HepG2 (cell line): ENCODE results near the gene TNFAIP6. TPM values are rescaled to one million over a fixed set of nuclear protein-coding genes. Genes with fewer than 3 reads are reported as not detected.

Source experiments
- CREM ChIP-seq, 2 experiments: sonication (generic) in 1 of 2; formaldehyde crosslinking in 1 of 2; IDR thresholded peaks; 2 replicates each; pipeline versions ENCODE4 v1.4.0 to v1.6.1; 2016 to 2020; ENCODE audit warnings: antibody characterized with exemption in 1 of 2, mild to moderate bottlenecking in 1 of 2, missing genetic modification reagents in 1 of 2
- ETV6 ChIP-seq: sonication (generic); formaldehyde crosslinking; conservative IDR thresholded peaks from 2 replicates; pipeline ENCODE4 v1.4.0; 2020; ENCODE audit warnings: missing genetic modification reagents
- FOXA3 ChIP-seq: IDR thresholded peaks from 2 replicates; pipeline ENCODE4 v1.6.1; 2016; ENCODE audit warnings: missing genetic modification reagents, missing compliant biosample characterization
- HNRNPUL1 ChIP-seq: fragments of 200-400 bp; formaldehyde crosslinking; IDR thresholded peaks from 2 replicates; pipeline ENCODE4 v1.6.1; 2017; ENCODE audit warnings: low read depth, mild to moderate bottlenecking, low read length, moderate library complexity
- MAFF ChIP-seq: IDR thresholded peaks from 2 replicates; pipeline ENCODE4 v1.6.1; 2011; ENCODE audit warnings: low read depth, low read length, improper control_type of control experiment
- MNT ChIP-seq: fragments of 450-650 bp; IDR thresholded peaks from 2 replicates; pipeline ENCODE4 v1.6.1; 2016
- PITX1 ChIP-seq: sonication (generic); formaldehyde crosslinking; IDR thresholded peaks from 2 replicates; pipeline ENCODE4 v1.5.1; 2020; ENCODE audit warnings: mild to moderate bottlenecking, missing genetic modification reagents
- PRMT3 ChIP-seq: sonication (generic); formaldehyde crosslinking; IDR thresholded peaks from 2 replicates; pipeline ENCODE4 v1.8.1; 2022; ENCODE audit warnings: low read depth, mild to moderate bottlenecking, moderate library complexity, missing genetic modification reagents, borderline replicate concordance
- PTBP1 ChIP-seq: fragments of 200-400 bp; formaldehyde crosslinking; IDR thresholded peaks from 2 replicates; pipeline ENCODE4 v1.6.1; 2018; ENCODE audit warnings: low read length, low read depth; ENCODE audit not compliant: poor library complexity, severe bottlenecking
- RBFOX2 ChIP-seq: fragments of 200-400 bp; formaldehyde crosslinking; IDR thresholded peaks from 2 replicates; pipeline ENCODE4 v1.6.1; 2017; ENCODE audit warnings: low read depth, mild to moderate bottlenecking, low read length
- SMYD3 ChIP-seq: sonication (generic); formaldehyde crosslinking; IDR thresholded peaks from 2 replicates; pipeline ENCODE4 v1.8.1; 2023; ENCODE audit warnings: mild to moderate bottlenecking, missing genetic modification reagents
- TARDBP ChIP-seq: sonication (generic); formaldehyde crosslinking; IDR thresholded peaks from 2 replicates; pipeline ENCODE4 v1.8.0; 2022; ENCODE audit warnings: mild to moderate bottlenecking, missing genetic modification reagents
- TFDP2 ChIP-seq: sonication (generic); formaldehyde crosslinking; IDR thresholded peaks from 2 replicates; pipeline ENCODE4 v1.4.0; 2020; ENCODE audit warnings: missing genetic modification reagents
- ZNF224 ChIP-seq: sonication (generic); formaldehyde crosslinking; IDR thresholded peaks from 2 replicates; pipeline ENCODE4 v1.5.0; 2020; ENCODE audit warnings: mild to moderate bottlenecking, missing genetic modification reagents
- ZNF281 ChIP-seq: sonication (generic); formaldehyde crosslinking; IDR thresholded peaks from 2 replicates; pipeline ENCODE4 v1.4.0; 2020; ENCODE audit warnings: missing genetic modification reagents, borderline replicate concordance
- ZNF441 ChIP-seq: sonication (generic); formaldehyde crosslinking; IDR thresholded peaks from 2 replicates; pipeline ENCODE4 v1.7.0; 2021; ENCODE audit warnings: missing genetic modification reagents, borderline replicate concordance
- ZNF674 ChIP-seq: sonication (generic); formaldehyde crosslinking; IDR thresholded peaks from 2 replicates; pipeline ENCODE4 v1.5.0; 2020; ENCODE audit warnings: low read depth, mild to moderate bottlenecking, missing genetic modification reagents
- ZXDC ChIP-seq: sonication (generic); formaldehyde crosslinking; IDR thresholded peaks from 2 replicates; pipeline ENCODE4 v1.5.0; 2020; ENCODE audit warnings: mild to moderate bottlenecking, missing genetic modification reagents
- polyA plus RNA-seq, 8 experiments: library from polyadenylated mRNA; depleted of rRNA in 3 of 8; stranded (reverse) in 7 of 8; unstranded in 1 of 8; fragments of >200 nt; fragmentation: Illumina TruSeq in 4 of 8; extraction: Trizol in 4 of 8; gene quantifications; 2 replicates each; pipeline versions ENCODE4 v1.2.1 to v1.2.3, GENCODE V29; 2011 to 2016; ENCODE audit warnings: low read depth in 4 of 8, missing spikeins in 1 of 8, mixed read lengths in 1 of 8; ENCODE audit not compliant: insufficient read depth in 1 of 8
- total RNA-seq, 5 experiments: library from RNA; depleted of rRNA; stranded (reverse); fragments of >200 nt; fragmentation: Illumina TruSeq; extraction: Trizol; gene quantifications; 2 replicates each; pipeline ENCODE4 v1.2.3, GENCODE V29; 2016; ENCODE audit warnings: low read depth in 1 of 5

The TNFAIP6 gene
- total and polyA plus RNA-seq, 2 of the 13 experiments (the other 11 are each of a cell fraction or from before 2014, with no cell fraction given), result not detected

GRCh38 chr2:151409601-151410484 lies 52.5 kb downstream of the TNFAIP6 start, which contains the start of gene RIF1 (continued):
- TF ChIP-seq ZNF281 (CRISPR knock-in tag) (peak; percentile 11; the same call in 1 of the 2 replicates), ETV6 (peak; percentile 74), SMYD3 (peak; percentile 71; the same call in 1 of the 2 replicates), ZNF224 (CRISPR knock-in tag) (peak; percentile 48; the same call in 1 of the 2 replicates), PTBP1 (peak; percentile 85), TARDBP (peak; percentile 97), CREM (IDR thresholded peaks at IDR 0.05) (peak; percentile 70), CREM (CRISPR knock-in tag; IDR thresholded peaks at IDR 0.05) (0 out of 2 replicates have a peak, but pooled peaks have one; percentile 2), TFDP2 (CRISPR knock-in tag) (peak; percentile 99), MNT (peak; percentile 71), MAFF (no peak), HNRNPUL1 (0 out of 2 replicates have a peak, but pooled peaks have one; percentile 83), RBFOX2 (peak; percentile 94), PITX1 (peak; percentile 90), ZXDC (0 out of 2 replicates have a peak, but pooled peaks have one; percentile 49), ZNF674 (CRISPR knock-in tag) (no peak), PRMT3 (peak; percentile 58; the same call in 1 of the 2 replicates), FOXA3 (peak; percentile 94), ZNF441 (CRISPR knock-in tag) (peak; percentile 72; the same call in 1 of the 2 replicates)
